Measurements from ENCODE around the gene PPWD1. TPM values are rescaled to one million over a fixed set of nuclear protein-coding genes. Genes with fewer than 3 reads are reported as not detected.

PPWD1 gene
- total and polyA plus RNA-seq, 3 donors from 2014 or later, result 32.9 to 74.3 (median 60.3) TPM

DNA sequence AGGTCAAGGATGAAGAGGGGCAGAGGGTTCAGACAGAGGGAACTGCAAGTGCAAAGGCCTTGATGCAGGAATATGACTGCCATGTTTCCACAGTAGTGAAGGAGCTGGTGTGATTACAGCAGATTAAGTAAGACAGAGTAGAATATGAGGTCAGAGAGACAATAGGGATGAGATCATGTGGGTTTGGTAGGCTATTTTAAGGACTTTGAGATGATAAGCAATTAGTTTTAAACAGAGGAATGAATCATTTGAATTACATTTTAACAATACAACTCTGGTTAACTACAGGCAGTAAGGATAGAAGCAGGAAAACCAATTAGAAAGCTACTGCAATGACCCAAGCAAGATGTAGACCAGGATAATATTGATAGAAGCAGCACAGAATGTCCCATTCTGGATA lies 7.8 kb upstream of the PPWD1 start:
- intact Hi-C loops (cut with DNase I; ENCODE audit: low total_unique reads), result no loop called here
- Histone ChIP-seq H3K4me1 (no peaks in the 10 kb centered on the region), H3K27ac (no peak overlapping the region), H3K9me3 (no peaks in the 10 kb centered on the region), H3K4me3 (no peak overlapping the region), H3K27me3 (no peaks in the 10 kb centered on the region), H3K36me3 (ENCODE audit: low read depth, missing control alignments) (no peaks in the 10 kb centered on the region)
- TF ChIP-seq POLR2A (IDR thresholded peaks at IDR 0.05), result no peak
- TF ChIP-seq, protein P1, sequence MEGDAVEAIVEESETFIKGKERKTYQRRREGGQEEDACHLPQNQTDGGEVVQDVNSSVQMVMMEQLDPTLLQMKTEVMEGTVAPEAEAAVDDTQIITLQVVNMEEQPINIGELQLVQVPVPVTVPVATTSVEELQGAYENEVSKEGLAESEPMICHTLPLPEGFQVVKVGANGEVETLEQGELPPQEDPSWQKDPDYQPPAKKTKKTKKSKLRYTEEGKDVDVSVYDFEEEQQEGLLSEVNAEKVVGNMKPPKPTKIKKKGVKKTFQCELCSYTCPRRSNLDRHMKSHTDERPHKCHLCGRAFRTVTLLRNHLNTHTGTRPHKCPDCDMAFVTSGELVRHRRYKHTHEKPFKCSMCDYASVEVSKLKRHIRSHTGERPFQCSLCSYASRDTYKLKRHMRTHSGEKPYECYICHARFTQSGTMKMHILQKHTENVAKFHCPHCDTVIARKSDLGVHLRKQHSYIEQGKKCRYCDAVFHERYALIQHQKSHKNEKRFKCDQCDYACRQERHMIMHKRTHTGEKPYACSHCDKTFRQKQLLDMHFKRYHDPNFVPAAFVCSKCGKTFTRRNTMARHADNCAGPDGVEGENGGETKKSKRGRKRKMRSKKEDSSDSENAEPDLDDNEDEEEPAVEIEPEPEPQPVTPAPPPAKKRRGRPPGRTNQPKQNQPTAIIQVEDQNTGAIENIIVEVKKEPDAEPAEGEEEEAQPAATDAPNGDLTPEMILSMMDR (IDR thresholded peaks at IDR 0.05), result no peak
- DNase-seq, result no peak

DNA sequence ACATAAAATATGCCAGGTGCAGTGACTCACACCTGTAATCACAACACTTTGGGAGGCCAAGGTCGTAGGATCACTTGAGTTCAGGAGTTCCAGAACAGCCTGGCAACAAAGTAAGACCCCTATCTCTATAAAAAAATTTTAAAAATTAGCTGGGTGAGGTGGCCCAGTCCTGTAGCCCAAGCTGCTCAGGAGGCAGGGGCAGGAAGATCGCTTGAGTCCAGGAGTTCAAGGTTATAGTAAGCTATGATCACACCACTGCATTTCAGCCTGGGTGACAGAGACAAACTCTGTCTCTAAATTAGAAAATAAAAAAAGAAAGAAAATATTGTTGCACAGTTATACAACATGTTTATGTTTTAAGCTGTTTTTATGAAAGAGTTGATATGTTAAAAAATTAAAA lies 6.9 kb upstream of the PPWD1 start:
- H3K27me3 ChIP-seq, result no peaks in the 10 kb centered on the region
- DNase-seq, result no peak
- H3K4me1 ChIP-seq, result no peaks in the 10 kb centered on the region
- no peak for TF ChIP-seq POLR2A (IDR thresholded peaks at IDR 0.05)
- TF ChIP-seq, protein P1 (IDR thresholded peaks at IDR 0.05), result no peak
- intact Hi-C loops (cut with DNase I; ENCODE audit: low total_unique reads), result no loop called here
- H3K36me3 ChIP-seq (ENCODE audit: low read depth, missing control alignments), result no peaks in the 10 kb centered on the region
- WGBS, 2 donors, result 85 to 90% methylated on average over 2 of the region's 2 CpGs
- H3K9me3 ChIP-seq, result no peaks in the 10 kb centered on the region
- H3K27ac ChIP-seq, result no peak overlapping the region
- H3K4me3 ChIP-seq, result no peak overlapping the region

DNA sequence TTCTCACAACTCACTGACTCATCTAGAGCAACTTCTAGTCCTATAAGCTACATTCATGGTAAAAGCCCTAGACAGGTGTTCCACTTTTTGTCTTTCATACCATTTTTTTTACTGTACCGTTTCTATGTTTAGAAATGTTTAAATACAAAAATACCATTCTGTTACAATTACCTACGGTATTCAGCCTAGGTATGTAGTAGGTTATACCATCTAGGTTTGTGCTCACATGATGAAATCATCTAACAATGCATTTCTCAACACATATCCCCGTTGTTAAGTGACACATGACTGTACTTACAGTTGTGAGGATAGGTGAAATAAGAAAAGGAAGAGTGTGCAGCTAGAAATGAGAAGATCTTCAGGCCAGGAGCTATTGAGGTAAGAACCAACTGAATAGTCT lies 6.4 kb upstream of the PPWD1 start:
- no peak for DNase-seq
- 93 to 97% methylated on average over 3 of the region's 3 CpGs for WGBS, 2 donors
- no peaks in the 10 kb centered on the region for H3K27me3 ChIP-seq
- intact Hi-C loops (cut with DNase I; ENCODE audit: low total_unique reads), result no loop called here
- H3K4me1 ChIP-seq, result no peaks in the 10 kb centered on the region
- no peak overlapping the region for H3K4me3 ChIP-seq
- no peak for TF ChIP-seq POLR2A (IDR thresholded peaks at IDR 0.05)
- TF ChIP-seq, protein P1 (IDR thresholded peaks at IDR 0.05), result no peak
- H3K36me3 ChIP-seq (ENCODE audit: low read depth, missing control alignments), result no peaks in the 10 kb centered on the region
- no peak overlapping the region for H3K27ac ChIP-seq
- no peaks in the 10 kb centered on the region for H3K9me3 ChIP-seq

DNA sequence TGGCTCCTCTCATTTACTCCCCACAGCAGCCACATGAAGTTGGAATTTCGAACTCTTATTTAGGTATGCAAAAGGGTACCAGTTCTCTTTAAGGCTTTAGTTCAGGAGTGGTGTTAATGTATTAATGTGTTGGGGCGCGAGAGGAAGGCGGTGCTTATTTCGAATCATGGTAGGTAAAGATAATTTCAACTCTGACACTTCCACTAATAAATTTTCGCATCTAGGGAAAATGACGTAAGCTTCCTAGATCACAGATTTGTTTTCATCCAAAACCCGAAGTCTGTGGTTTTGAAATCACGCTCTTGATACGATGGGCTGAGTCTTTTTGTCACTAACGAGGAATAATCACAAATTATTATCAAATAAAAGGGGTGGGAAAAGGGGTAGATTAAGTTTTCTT lies 681 bp downstream of the PPWD1 start:
- H3K36me3 ChIP-seq (ENCODE audit: low read depth, missing control alignments), result no peaks in the 10 kb centered on the region
- H3K4me3 ChIP-seq, result peak overlapping the region; percentile 89
- WGBS, 2 donors, result 2 to 5% methylated on average over 11 of the region's 11 CpGs
- TF ChIP-seq POLR2A (IDR thresholded peaks at IDR 0.05), result no peak
- TF ChIP-seq, protein P1 (IDR thresholded peaks at IDR 0.05), result no peak
- H3K27me3 ChIP-seq, result no peaks in the 10 kb centered on the region
- H3K4me1 ChIP-seq, result no peaks in the 10 kb centered on the region
- H3K9me3 ChIP-seq, result no peaks in the 10 kb centered on the region
- H3K27ac ChIP-seq, result peak overlapping the region; percentile 87 to 94
- intact Hi-C loops (cut with DNase I; ENCODE audit: low total_unique reads), result no loop called here
- DNase-seq, result no peak

DNA sequence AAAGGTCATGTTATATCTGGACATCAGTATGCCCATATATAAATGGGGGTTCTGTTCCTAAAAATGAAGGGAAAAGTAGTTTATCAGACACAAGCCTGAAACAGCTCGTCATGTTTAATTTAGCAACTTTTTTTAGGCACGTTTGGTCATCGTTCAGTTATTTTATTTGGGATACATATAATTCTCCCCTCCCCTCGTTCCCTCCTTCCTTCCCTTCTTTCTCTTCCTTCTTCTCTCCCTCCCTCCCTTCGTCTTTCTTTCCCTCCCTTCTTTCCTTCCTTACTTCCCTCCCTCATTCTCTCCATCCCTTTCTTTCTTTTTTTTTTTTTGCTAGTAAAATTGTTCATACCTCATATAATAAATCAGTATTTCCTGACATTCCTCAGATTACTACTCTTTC lies 3.4 kb downstream of the PPWD1 start:
- Histone ChIP-seq H3K27ac (no peak overlapping the region), H3K36me3 (ENCODE audit: low read depth, missing control alignments) (no peaks in the 10 kb centered on the region), H3K4me3 (no peak overlapping the region), H3K27me3 (no peaks in the 10 kb centered on the region), H3K4me1 (no peaks in the 10 kb centered on the region), H3K9me3 (no peaks in the 10 kb centered on the region)
- intact Hi-C loops (cut with DNase I; ENCODE audit: low total_unique reads), result no loop called here
- WGBS, 2 donors, result 80 to 86% methylated on average over 5 of the region's 5 CpGs
- DNase-seq, result no peak
- TF ChIP-seq POLR2A (IDR thresholded peaks at IDR 0.05), result no peak
- TF ChIP-seq, protein P1 (IDR thresholded peaks at IDR 0.05), result no peak

All from testis (tissue), 3 donors.